H1 (cell line): ENCODE results near the gene NMT2. TPM values are rescaled to one million over a fixed set of nuclear protein-coding genes. Genes with fewer than 3 reads are reported as not detected.

Source experiments
- CTCF ChIA-PET: fragments of 300-600 bp; sonication (Branson Sonifier 250); formaldehyde crosslinking; loops from one replicate; lab custom pipeline; 2021; ENCODE audit not compliant: partially characterized antibody; lab: Charles Lee
- POLR2A ChIA-PET: fragments of 300-600 bp; sonication (Branson Sonifier 250); formaldehyde crosslinking; loops from one replicate; lab custom pipeline; 2021; ENCODE audit warnings: inconsistent platforms; ENCODE audit not compliant: partially characterized antibody; lab: Charles Lee
- DNase-seq, 2 experiments: peaks; one replicate each; pipeline versions ENCODE4 v3.0.0 to v3.0.0-alpha.2; 2010 to 2022; ENCODE audit warnings: low spot score in 2 of 2, low read depth in 1 of 2, mixed read lengths in 1 of 2
- FAIRE-seq: peaks from 2 replicates; lab custom pipeline; 2011; peaks lifted over from hg19 to GRCh38; lab: Jason Lieb, UNC
- H2AFZ ChIP-seq: 2 replicates; pipeline ENCODE4 v1.8.1; 2012; ENCODE audit warnings: low read length, inconsistent platforms
- H2AK5ac ChIP-seq: 2 replicates; pipeline ENCODE4 v1.6.1; 2013; ENCODE audit warnings: low read depth, low read length
- H2BK120ac ChIP-seq: replicated peaks from 2 replicates; pipeline ENCODE3; 2013; ENCODE audit warnings: low read depth, low read length, inconsistent platforms
- H2BK12ac ChIP-seq: 2 replicates; pipeline ENCODE4 v1.6.1; 2013; ENCODE audit warnings: low read depth, low read length
- H2BK15ac ChIP-seq: 2 replicates; pipeline ENCODE4 v1.6.1; 2013; ENCODE audit warnings: low read length
- H2BK20ac ChIP-seq: 2 replicates; pipeline ENCODE4 v1.6.1; 2013; ENCODE audit warnings: low read length
- H2BK5ac ChIP-seq: 2 replicates; pipeline ENCODE4 v1.6.1; 2013; ENCODE audit warnings: low read depth, low read length
- H3K14ac ChIP-seq: 2 replicates; pipeline ENCODE4 v1.6.1; 2013; ENCODE audit warnings: inconsistent platforms; ENCODE audit not compliant: insufficient read length
- H3K18ac ChIP-seq: 2 replicates; pipeline ENCODE4 v1.6.1; 2013; ENCODE audit warnings: low read length; ENCODE audit errors: extremely low read depth
- H3K23ac ChIP-seq: 2 replicates; pipeline ENCODE4 v1.6.1; 2013; ENCODE audit warnings: inconsistent platforms; ENCODE audit not compliant: insufficient read length
- H3K23me2 ChIP-seq: 2 replicates; pipeline ENCODE4 v1.6.1; 2013; ENCODE audit warnings: low read depth, low read length
- H3K27ac ChIP-seq: 2 replicates; pipeline ENCODE4 v1.6.1; 2011; ENCODE audit warnings: low read depth, low read length, inconsistent platforms
- H3K27me3 ChIP-seq, 4 experiments: replicated peaks in 1 of 4; 1 replicate in 1 of 4; 2 replicates in 3 of 4; pipeline versions ENCODE4 v1.6.1 to v1.8.1; 2011 to 2013; ENCODE audit warnings: low read length in 3 of 4, mild to moderate bottlenecking in 3 of 4, inconsistent platforms in 2 of 4, mixed read lengths in 2 of 4, moderate library complexity in 1 of 4; ENCODE audit not compliant: control insufficient read depth in 3 of 4, insufficient read depth in 3 of 4; ENCODE audit errors: extremely low read depth in 1 of 4
- H3K36me3 ChIP-seq, 4 experiments: 2 replicates each; pipeline versions ENCODE4 v1.6.1 to v1.8.1; 2011 to 2013; ENCODE audit warnings: mild to moderate bottlenecking in 4 of 4, low read length in 3 of 4, moderate library complexity in 2 of 4, control low read depth in 1 of 4, inconsistent platforms in 1 of 4; ENCODE audit not compliant: insufficient read depth in 4 of 4, control insufficient read depth in 2 of 4
- H3K4ac ChIP-seq: replicated peaks from 2 replicates; pipeline ENCODE3; 2013; ENCODE audit warnings: low read length, low read depth, mixed read lengths, inconsistent platforms; ENCODE audit not compliant: insufficient read length
- H3K4me1 ChIP-seq, 4 experiments: replicated peaks in 1 of 4; 1 replicate in 1 of 4; 2 replicates in 3 of 4; pipeline versions ENCODE4 v1.6.1 to v1.8.1; 2011 to 2013; ENCODE audit warnings: low read length in 3 of 4, inconsistent platforms in 2 of 4, mixed read lengths in 1 of 4; ENCODE audit not compliant: insufficient read depth in 4 of 4, control insufficient read depth in 3 of 4
- H3K4me2 ChIP-seq, 2 experiments: 2 replicates each; pipeline versions ENCODE4 v1.6.1 to v1.8.1; 2011 to 2013; ENCODE audit warnings: low read depth in 2 of 2, low read length in 2 of 2, control low read depth in 1 of 2, inconsistent platforms in 1 of 2, mild to moderate bottlenecking in 1 of 2; ENCODE audit not compliant: insufficient read depth in 1 of 2
- H3K4me3 ChIP-seq, 4 experiments: fragments of 200-600, 300-600 bp in 1 of 4; sonication (generic), shearing (Covaris generic), sonication (Bioruptor Twin) in 1 of 4; 2 replicates each; pipeline versions ENCODE4 v1.5.1 to v1.8.1; 2011 to 2016; ENCODE audit warnings: low read length in 4 of 4, low read depth in 3 of 4, control low read depth in 2 of 4, inconsistent platforms in 2 of 4, mild to moderate bottlenecking in 2 of 4, mixed read lengths in 1 of 4, moderate library complexity in 1 of 4; ENCODE audit not compliant: insufficient read depth in 2 of 4; ENCODE audit errors: extremely low read depth in 1 of 4
- H3K56ac ChIP-seq: replicated peaks from 2 replicates; pipeline ENCODE3; 2013; ENCODE audit warnings: low read depth, mild to moderate bottlenecking, mixed read lengths, low read length, inconsistent platforms; ENCODE audit not compliant: insufficient read length
- H3K79me1 ChIP-seq: 2 replicates; pipeline ENCODE4 v1.6.1; 2013; ENCODE audit warnings: low read depth, low read length, control low read depth
- H3K79me2 ChIP-seq, 2 experiments: 2 replicates each; pipeline versions ENCODE4 v1.6.1 to v1.8.1; 2012 to 2013; ENCODE audit warnings: low read length in 2 of 2, mild to moderate bottlenecking in 2 of 2, inconsistent platforms in 1 of 2; ENCODE audit not compliant: insufficient read depth in 2 of 2, control insufficient read depth in 1 of 2
- H3K9ac ChIP-seq, 4 experiments: replicated peaks in 1 of 4; 1 replicate in 1 of 4; 2 replicates in 3 of 4; pipeline versions ENCODE4 v1.6.1 to v1.8.1; 2011 to 2013; ENCODE audit warnings: low read depth in 3 of 4, low read length in 3 of 4, control low read depth in 2 of 4, mild to moderate bottlenecking in 2 of 4, moderate library complexity in 2 of 4, inconsistent platforms in 1 of 4; ENCODE audit errors: extremely low read depth in 1 of 4
- H3K9me3 ChIP-seq, 2 experiments: 2 replicates each; pipeline versions ENCODE4 v1.6.1 to v1.8.1; 2012 to 2013; ENCODE audit warnings: mild to moderate bottlenecking in 2 of 2, moderate library complexity in 2 of 2, control low read depth in 1 of 2, inconsistent platforms in 1 of 2, low read depth in 1 of 2, low read length in 1 of 2, mixed read lengths in 1 of 2; ENCODE audit not compliant: insufficient read depth in 2 of 2
- H4K20me1 ChIP-seq, 2 experiments: replicated peaks in 1 of 2; 2 replicates each; pipeline versions ENCODE3 to v1.8.1; 2011 to 2013; ENCODE audit warnings: inconsistent platforms in 2 of 2, low read length in 2 of 2, mild to moderate bottlenecking in 1 of 2; ENCODE audit not compliant: insufficient read depth in 2 of 2, control insufficient read depth in 1 of 2
- H4K5ac ChIP-seq: 2 replicates; pipeline ENCODE4 v1.6.1; 2013; ENCODE audit warnings: low read length, low read depth, mixed read lengths, inconsistent platforms; ENCODE audit not compliant: insufficient read length
- H4K8ac ChIP-seq: 2 replicates; pipeline ENCODE4 v1.8.0; 2013; ENCODE audit warnings: mild to moderate bottlenecking, moderate library complexity, low read length, inconsistent platforms; ENCODE audit not compliant: insufficient read depth; ENCODE audit errors: extremely low read depth
- H4K91ac ChIP-seq: replicated peaks from 2 replicates; pipeline ENCODE3; 2013; ENCODE audit warnings: low read length, mixed read lengths, inconsistent platforms; ENCODE audit not compliant: insufficient read length
- ASH2L ChIP-seq: fragments of 200-600, 300-600 bp; sonication (generic); IDR thresholded peaks from one replicate; pipeline ENCODE4 v1.7.1; 2017; ENCODE audit warnings: low read length
- CHD1 ChIP-seq: IDR thresholded peaks from 2 replicates; pipeline ENCODE4 v1.6.1; 2012; ENCODE audit warnings: low read depth, low read length, improper control_type of control experiment
- FOSL1 ChIP-seq: IDR thresholded peaks from 2 replicates; pipeline ENCODE4 v1.6.1; 2011; ENCODE audit warnings: mild to moderate bottlenecking, low read depth, low read length, moderate library complexity; ENCODE audit not compliant: insufficient read depth
- KDM5A ChIP-seq: fragments of 200-600 bp; IDR thresholded peaks from 2 replicates; pipeline ENCODE4 v1.7.1; 2012; ENCODE audit warnings: mild to moderate bottlenecking, low read length, inconsistent platforms, mixed read lengths
- MAX ChIP-seq: IDR thresholded peaks from 2 replicates; pipeline ENCODE4 v1.6.1; 2012; ENCODE audit warnings: inconsistent platforms
- POLR2A ChIP-seq, 2 experiments: IDR thresholded peaks; 1 replicate in 1 of 2; 2 replicates in 1 of 2; pipeline ENCODE4 v1.6.1; 2011; ENCODE audit warnings: low read depth in 2 of 2, low read length in 2 of 2, mild to moderate bottlenecking in 2 of 2; ENCODE audit errors: control extremely low read depth in 1 of 2
- RAD21 ChIP-seq, 2 experiments: IDR thresholded peaks in 1 of 2; conservative IDR thresholded peaks in 1 of 2; 2 replicates each; pipeline ENCODE4 v1.6.1; 2011; ENCODE audit warnings: low read depth in 2 of 2, low read length in 2 of 2, improper control_type of control experiment in 1 of 2, inconsistent platforms in 1 of 2, mild to moderate bottlenecking in 1 of 2, moderate library complexity in 1 of 2
- RBBP5 ChIP-seq: IDR thresholded peaks from 2 replicates; pipeline ENCODE4 v1.7.1; 2012; ENCODE audit warnings: low read depth, mild to moderate bottlenecking, inconsistent platforms, low read length, moderate library complexity, borderline replicate concordance
- RNF2 ChIP-seq: fragments of 200-900, 300-1000 bp; sonication (generic); IDR thresholded peaks from 2 replicates; pipeline ENCODE4 v1.7.1; 2016; ENCODE audit warnings: borderline replicate concordance, low read depth, mild to moderate bottlenecking, antibody characterized with exemption, low read length; ENCODE audit not compliant: poor library complexity, severe bottlenecking; ENCODE audit errors: missing control alignments
- SIN3A ChIP-seq, 2 experiments: IDR thresholded peaks in 1 of 2; conservative IDR thresholded peaks in 1 of 2; 2 replicates each; pipeline ENCODE4 v1.6.1; 2011 to 2012; ENCODE audit warnings: low read length in 2 of 2, improper control_type of control experiment in 1 of 2, low read depth in 1 of 2, mild to moderate bottlenecking in 1 of 2
- SIRT6 ChIP-seq: IDR thresholded peaks from one replicate; pipeline ENCODE4 v1.7.1; 2012; ENCODE audit warnings: low read length, inconsistent platforms
- SP1 ChIP-seq: IDR thresholded peaks from 2 replicates; pipeline ENCODE4 v1.6.1; 2011; ENCODE audit warnings: low read depth, low read length
- TBP ChIP-seq: IDR thresholded peaks from 2 replicates; pipeline ENCODE4 v1.6.1; 2011; ENCODE audit warnings: low read depth, low read length, improper control_type of control experiment
- ZNF274 ChIP-seq: IDR thresholded peaks from 2 replicates; pipeline ENCODE4 v1.7.0; 2012; ENCODE audit warnings: low read length, borderline replicate concordance; ENCODE audit errors: extremely low read depth
- WGBS, 2 experiments: shearing (Covaris generic) in 1 of 2; methylation state at CpG; one replicate each; pipeline versions ENCODE4 v1.1.6 to v1.1.7; 2013 to 2015; ENCODE audit warnings: low lambda C conversion rate in 2 of 2, mixed read lengths in 2 of 2, inconsistent platforms in 1 of 2, low coverage in 1 of 2, missing lambda C conversion rate in 1 of 2; ENCODE audit not compliant: insufficient replicate concordance in 2 of 2, insufficient coverage in 1 of 2, insufficient read length in 1 of 2; ENCODE audit errors: extremely low coverage in 1 of 2, missing lambda C conversion rate in 1 of 2; 5-methylcytosine and 5-hydroxymethylcytosine counted together
- polyA plus RNA-seq, 7 experiments: library from polyadenylated mRNA; depleted of rRNA in 3 of 7; stranded (reverse) in 5 of 7; unstranded in 2 of 7; fragments of >200 nt in 5 of 7; fragments of 200-250 nt in 2 of 7; gene quantifications; 1 replicate in 5 of 7; 2 replicates in 1 of 7; 4 replicates in 1 of 7; pipeline versions ENCODE4 v1.2.1 to v1.2.3, GENCODE V29; 2011 to 2013; ENCODE audit warnings: missing spikeins in 2 of 7, mixed read lengths in 2 of 7
- total RNA-seq: library from RNA; stranded (reverse); fragmentation: NEBNext Ultra II Directional; extraction: Animal tissue kit (Norgen Biotek cat#: 25700); gene quantifications from 2 replicates; pipeline ENCODE4 v1.2.1, GENCODE V29; 2021

NMT2 gene
- total and polyA plus RNA-seq, 2 of the 8 experiments (the other 6 are each of a cell fraction or from before 2014, with no cell fraction given), result 4.4 to 15.4 TPM

- Histone ChIP-seq H3K4me2 (no peak overlapping the region), H4K8ac (no peak overlapping the region), H3K23me2 (no peaks in the 10 kb centered on the region), H3K9ac (no peak overlapping the region), H3K36me3 (no peaks in the 10 kb centered on the region), H3K27ac (no peak overlapping the region), H3K27me3 (no peaks in the 10 kb centered on the region), H2BK20ac (no peak overlapping the region), H2BK15ac (no peak overlapping the region), H3K56ac (no peak overlapping the region), H3K4me1 (peaks cover 0 to 8% (median 2%) of the 10 kb centered on the region in 4 experiments; a peak in 2 of 7 replicates), H2AK5ac (no peak overlapping the region), H2AFZ (no peak overlapping the region), H3K18ac (no peak overlapping the region), H3K14ac (no peak overlapping the region), H3K79me2 (no peaks in the 10 kb centered on the region), H4K20me1 (no peaks in the 10 kb centered on the region), H2BK120ac (no peak overlapping the region), H3K79me1 (no peaks in the 10 kb centered on the region), H3K4me3 (no peak overlapping the region), H3K23ac (no peak overlapping the region), H4K91ac (no peak overlapping the region), H3K9me3 (no peaks in the 10 kb centered on the region), H3K4ac (no peak overlapping the region), H4K5ac (no peak overlapping the region), H2BK5ac (no peak overlapping the region), H2BK12ac (0 out of 2 replicates have a peak overlapping the region, but pooled peaks have one; percentile 50)
- ChIA-PET POLR2A (no interaction called here), CTCF (interaction anchor here (0.6 to 1.4 kb wide), 2 partner anchors 13 to 26 kb away, joined by 3 to 5 read pairs; no protein-coding TSS in a partner anchor)
- DNase-seq (no peak), FAIRE-seq (no peak)
- WGBS, 2 experiments, result 91% methylated on average over 4 of the region's 4 CpGs; no CpG with 5 or more reads in 1 of the 2 experiments
- no peak for TF ChIP-seq RNF2
- TF ChIP-seq SIRT6, result no peak
- TF ChIP-seq TBP, result no peak
- TF ChIP-seq RBBP5, result no peak
- no peak for TF ChIP-seq SP1
- no peak for TF ChIP-seq KDM5A
- TF ChIP-seq RAD21 (IDR thresholded peaks at IDR 0.05 in 1 of 2, conservative IDR thresholded peaks at IDR 0.05 in 1 of 2; ENCODE audit: low read depth in 2 of 2, low read length in 2 of 2), result no peak
- TF ChIP-seq CHD1, result no peak
- TF ChIP-seq SIN3A (conservative IDR thresholded peaks at IDR 0.05 in 1 of 2, IDR thresholded peaks at IDR 0.05 in 1 of 2; ENCODE audit: low read depth in 1 of 2, low read length in 2 of 2), result no peak
- TF ChIP-seq MAX, result no peak
- TF ChIP-seq POLR2A (IDR thresholded peaks at IDR 0.05; ENCODE audit: control extremely low read depth in 1 of 2, low read depth in 2 of 2, low read length in 2 of 2), result no peak
- no peak for TF ChIP-seq FOSL1
- TF ChIP-seq ASH2L, result no peak
- TF ChIP-seq ZNF274, result no peak
Observed at GRCh38 chr10:15197911-15198310, 29.4 kb upstream of the NMT2 start.
